NB4 (cell line): Measurements from ENCODE around the gene OSBPL7.

Experiments used
- DNase-seq: peaks from one replicate; pipeline ENCODE4 v3.0.0; 2010; ENCODE audit warnings: low read depth
- H3K4me3 ChIP-seq: one replicate; pipeline ENCODE4 v1.5.1; 2011; ENCODE audit warnings: mild to moderate bottlenecking, low read depth, low read length, moderate library complexity
- CTCF ChIP-seq: IDR thresholded peaks from one replicate; pipeline ENCODE4 v1.5.1; 2012; ENCODE audit warnings: low read depth, low read length
- MYC ChIP-seq: IDR thresholded peaks from 2 replicates; pipeline ENCODE4 v1.6.1; 2011; ENCODE audit warnings: low read depth, low read length
- POLR2A ChIP-seq: IDR thresholded peaks from 2 replicates; pipeline ENCODE4 v1.6.1; 2011; ENCODE audit warnings: mild to moderate bottlenecking; ENCODE audit not compliant: insufficient read length; ENCODE audit errors: extremely low read depth
- TF ChIP-seq, protein P1 (sequence below): IDR thresholded peaks from 2 replicates; pipeline ENCODE4 v1.6.1; 2011; ENCODE audit warnings: low read depth, low read length

Gene OSBPL7

GRCh38 chr17:47837401-47838039, 15.9 kb upstream of the OSBPL7 start:
- H3K4me3 ChIP-seq, result no peak overlapping the region
- no peak for DNase-seq
- TF ChIP-seq, protein P1, sequence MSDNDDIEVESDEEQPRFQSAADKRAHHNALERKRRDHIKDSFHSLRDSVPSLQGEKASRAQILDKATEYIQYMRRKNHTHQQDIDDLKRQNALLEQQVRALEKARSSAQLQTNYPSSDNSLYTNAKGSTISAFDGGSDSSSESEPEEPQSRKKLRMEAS, result no peak
- TF ChIP-seq CTCF, result no peak
- no peak for TF ChIP-seq POLR2A
- no peak for TF ChIP-seq MYC

- no peak for DNase-seq
- no peak overlapping the region for H3K4me3 ChIP-seq
- TF ChIP-seq CTCF (no peak), MYC (no peak), POLR2A (no peak)
- TF ChIP-seq, protein P1, result no peak
These were observed 15.0 kb upstream of the OSBPL7 start for GRCh38 chr17:47836601-47837000.

GRCh38 chr17:47834756-47835155, 13.2 kb upstream of the OSBPL7 start:
- no peak for DNase-seq

DNA sequence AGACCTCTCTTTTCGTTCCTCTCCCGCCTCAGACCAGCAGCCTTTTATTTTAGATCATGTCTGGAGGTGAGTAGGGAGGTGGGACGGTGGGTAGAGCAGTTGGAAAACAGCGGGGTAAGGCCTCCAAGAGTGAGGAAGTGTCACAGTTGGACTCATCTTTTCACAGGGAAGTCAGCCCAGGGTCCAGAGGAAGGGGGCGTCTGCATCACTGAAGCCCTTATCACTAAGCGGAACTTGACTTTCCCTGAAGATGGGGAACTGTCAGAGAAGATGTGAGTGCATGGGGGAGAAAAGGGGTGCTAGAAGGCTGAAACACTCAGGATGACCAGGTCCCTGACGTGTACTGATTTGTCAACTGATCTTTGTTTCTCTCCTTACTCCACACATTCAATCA, 10.3 kb upstream of the OSBPL7 start:
- TF ChIP-seq CTCF (no peak), MYC (no peak), POLR2A (no peak)
- TF ChIP-seq, protein P1, result no peak
- peak overlapping the region; percentile 99 for H3K4me3 ChIP-seq
- DNase-seq, result peak; percentile 32

More at GRCh38 chr17:47834756-47835155, 13.2 kb upstream of the OSBPL7 start:
- TF ChIP-seq MYC, result no peak
- no peak for TF ChIP-seq CTCF
- TF ChIP-seq, protein P1, result no peak
- no peak for TF ChIP-seq POLR2A
- H3K4me3 ChIP-seq, result no peak overlapping the region

DNA sequence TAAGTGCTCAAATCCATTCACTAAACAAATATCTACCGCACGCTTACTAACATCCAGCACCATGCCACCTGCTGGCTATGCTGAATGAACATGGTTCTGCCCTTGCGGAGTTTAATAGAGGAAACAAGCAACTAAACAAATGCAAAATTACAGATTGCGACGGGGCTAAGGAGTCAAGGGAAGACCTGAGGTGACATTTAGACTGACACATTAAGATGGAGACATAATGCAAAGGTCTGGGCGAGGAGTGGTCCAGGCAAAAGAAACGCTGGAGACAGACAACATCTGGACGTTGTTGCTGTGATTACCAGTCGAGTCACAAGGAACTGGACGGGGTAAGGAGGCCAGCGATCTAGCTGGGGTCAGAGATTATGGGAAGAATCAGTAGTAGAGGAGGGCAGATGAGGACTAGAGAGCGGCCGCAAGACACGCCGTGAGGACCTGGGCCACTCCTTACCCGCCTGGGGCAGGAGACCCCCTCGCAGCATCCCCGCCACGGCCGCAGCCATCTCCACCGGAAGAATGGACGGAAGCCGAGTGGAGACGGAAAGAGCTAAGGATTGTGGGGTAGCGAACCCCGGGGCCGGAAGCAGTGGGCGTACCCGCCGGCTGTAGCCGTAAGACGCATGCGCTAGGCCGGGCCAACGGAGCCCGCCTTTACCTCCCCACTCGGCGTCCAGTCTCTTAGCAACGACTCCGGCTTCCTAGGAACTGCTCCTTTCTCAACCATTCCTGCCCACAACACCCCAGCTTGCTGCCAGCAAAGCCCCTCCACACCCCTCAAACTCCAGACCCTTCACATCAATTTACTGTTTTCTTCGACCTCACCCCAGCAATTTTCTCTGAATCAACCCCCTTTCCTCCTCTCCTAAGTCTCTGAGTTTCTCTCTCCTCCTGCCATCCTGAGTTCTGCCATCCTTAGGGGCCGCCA, 9.7 kb upstream of the OSBPL7 start, which contains the start of the genes LRRC46 and MRPL10:
Gene LRRC46, plus strand, starts transcription at position 668 of the 931 bp plus-strand sequence. CDS start 320 bp downstream, outside the sequence.
Gene MRPL10, minus strand, starts transcription at position 539 of the 931 bp plus-strand sequence. Its CDS starts 30 bp downstream, at position 509.
- peak within 1 kb of the TSS; percentile 99 for H3K4me3 ChIP-seq
- TF ChIP-seq, protein P1, result peak; percentile 55
- TF ChIP-seq CTCF, result peak; percentile 39
- TF ChIP-seq POLR2A, result peak; percentile 95
- TF ChIP-seq MYC, result peak; percentile 74
- DNase-seq, result peak; percentile 91
